Activated CD8-positive, alpha-beta memory T cell treated with anti-CD3 and anti-CD28 coated beads for 4 hours (primary cell): ENCODE measurements around the gene CLCN4.

Source experiments
- DNase-seq, 2 donors: peaks; one replicate each; pipeline ENCODE4 v3.0.0-alpha.2; 2020; ENCODE audit warnings: low read depth in 2 of 2

CLCN4 gene

GRCh38 chrX:10243106-10243505, 86.3 kb downstream of the CLCN4 start:
- no peak for DNase-seq

GRCh38 chrX:10244915-10245622, 88.3 kb downstream of the CLCN4 start:
- no peak for DNase-seq

GRCh38 chrX:10245886-10246285, 89.1 kb downstream of the CLCN4 start:
- no peak for DNase-seq

GRCh38 chrX:10246297-10246696, 89.5 kb downstream of the CLCN4 start:
- no peak for DNase-seq

- DNase-seq: no peak
These were observed 90.1 kb downstream of the CLCN4 start for GRCh38 chrX:10246846-10247245.

- DNase-seq: no peak
These were observed 98.0 kb downstream of the CLCN4 start for GRCh38 chrX:10254739-10255138.

- no peak for DNase-seq
These were observed 102.9 kb downstream of the CLCN4 start for GRCh38 chrX:10259716-10260115.

GRCh38 chrX:10265775-10266174, 109.0 kb downstream of the CLCN4 start:
- DNase-seq: no peak

GRCh38 chrX:10278716-10279115, 121.9 kb downstream of the CLCN4 start:
- no peak for DNase-seq

- no peak for DNase-seq
These were observed 123.3 kb downstream of the CLCN4 start for GRCh38 chrX:10280071-10280470.

GRCh38 chrX:10282490-10282889, 125.7 kb downstream of the CLCN4 start:
- no peak for DNase-seq

GRCh38 chrX:10286195-10286594, 129.4 kb downstream of the CLCN4 start:
- no peak for DNase-seq
